Ureter (tissue), 1 donor: ENCODE measurements around the gene TMEM212. TPM values are rescaled to one million over a fixed set of nuclear protein-coding genes. Genes with fewer than 3 reads are reported as not detected.
"Not testable (repeated sequence)": the region's sequence is repeated elsewhere in the genome, so short reads cannot be mapped to it uniquely, and the experiment has no call there.

Source experiments
- DNase-seq: peaks from one replicate; pipeline ENCODE4 v3.0.0-alpha.2; 2020; ENCODE audit warnings: low spot score
- total RNA-seq: library from RNA; stranded (reverse); gene quantifications from one replicate; pipeline ENCODE4 v1.2.4, GENCODE V29; 2023
- donor health status: DM: yes; HTN: yes; CAD: no.

TMEM212 gene
- total RNA-seq, 1 donor from 2014 or later: not detected

- DNase-seq: no peak
These were observed 29.8 kb upstream of the TMEM212 start for GRCh38 chr3:171813278-171813896.

- DNase-seq: no peak
These were observed 29.2 kb upstream of the TMEM212 start for GRCh38 chr3:171813897-171814460.

DNA sequence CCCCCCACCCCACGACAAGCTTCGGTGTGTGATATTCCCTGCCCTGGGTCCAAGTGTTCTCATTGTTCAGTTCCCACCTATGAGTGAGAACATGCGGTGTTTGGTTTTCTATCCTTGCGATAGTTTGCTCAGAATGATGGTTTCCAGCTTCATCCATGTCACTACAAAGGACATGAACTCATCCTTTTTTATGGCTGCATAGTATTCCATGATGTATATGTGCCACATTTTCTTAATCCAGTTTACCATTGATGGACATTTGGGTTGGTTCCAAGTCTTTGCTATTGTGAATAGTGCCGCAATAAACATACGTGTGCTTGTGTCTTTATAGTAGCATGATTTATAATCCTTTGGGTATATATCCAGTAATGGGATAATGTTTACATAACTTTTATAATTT lies 28.5 kb upstream of the TMEM212 start:
- not testable (repeated sequence) for DNase-seq

DNA sequence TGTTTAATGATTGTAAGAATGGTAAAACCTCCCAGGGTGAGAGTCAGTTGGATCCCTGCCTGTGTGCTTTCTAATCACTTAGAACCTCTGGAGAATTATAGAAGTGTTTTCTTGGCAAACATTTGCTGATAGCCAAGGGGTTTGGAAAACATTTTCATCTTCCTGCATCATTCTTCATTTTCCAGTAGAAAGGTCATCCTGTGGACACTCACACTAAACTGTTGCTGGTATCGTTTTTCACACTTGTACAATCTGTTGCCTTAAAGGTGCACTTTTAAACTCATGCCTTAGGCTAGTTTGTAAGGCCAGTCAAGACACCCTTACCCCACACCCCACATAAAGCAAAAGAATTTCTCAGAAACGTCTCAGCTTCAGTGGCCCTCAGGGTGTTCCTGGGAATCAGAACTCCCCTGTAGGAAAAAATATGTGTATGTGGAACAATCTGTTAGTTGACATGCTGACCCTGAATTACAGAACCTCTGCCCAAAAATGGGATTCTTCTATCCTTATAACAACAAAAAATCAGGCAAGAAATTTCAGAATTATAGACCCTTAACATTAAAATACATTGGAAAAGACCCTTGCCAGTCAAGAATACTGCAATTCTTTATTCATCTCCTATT lies 27.1 kb upstream of the TMEM212 start:
- no peak for DNase-seq

DNA sequence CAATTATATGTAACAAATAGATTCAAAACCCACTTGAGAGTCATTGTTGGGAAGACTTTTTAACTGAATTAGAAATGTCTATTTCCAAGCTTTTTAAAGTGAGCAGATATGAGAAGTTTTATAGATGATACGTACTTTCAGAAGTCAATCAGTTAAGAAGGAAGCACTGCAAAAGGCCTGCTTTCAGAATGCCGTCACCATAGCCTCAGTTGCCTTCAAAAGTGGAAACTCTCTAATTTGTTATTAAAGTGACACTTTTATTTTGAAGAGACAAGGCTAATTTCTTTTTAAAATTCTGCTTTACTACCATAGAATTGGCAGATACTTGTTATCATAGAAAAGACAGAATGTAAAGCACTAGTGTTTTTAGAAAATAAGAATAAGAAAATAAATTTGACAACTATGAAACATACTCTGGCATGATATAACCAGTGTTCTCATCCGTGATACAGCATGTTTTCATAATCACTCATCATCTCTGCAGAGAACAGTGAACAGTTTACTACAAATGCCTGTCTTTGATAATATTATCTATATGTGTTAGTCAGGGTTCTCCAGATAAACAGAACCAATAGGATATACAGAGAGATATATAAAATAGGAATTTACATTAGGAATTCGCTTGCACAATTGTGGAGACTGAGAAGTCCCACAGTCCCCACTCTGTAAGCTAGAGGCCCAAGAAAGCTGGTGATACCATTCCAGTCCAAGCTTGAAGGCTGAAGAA lies 25.9 kb upstream of the TMEM212 start:
- no peak for DNase-seq

DNA sequence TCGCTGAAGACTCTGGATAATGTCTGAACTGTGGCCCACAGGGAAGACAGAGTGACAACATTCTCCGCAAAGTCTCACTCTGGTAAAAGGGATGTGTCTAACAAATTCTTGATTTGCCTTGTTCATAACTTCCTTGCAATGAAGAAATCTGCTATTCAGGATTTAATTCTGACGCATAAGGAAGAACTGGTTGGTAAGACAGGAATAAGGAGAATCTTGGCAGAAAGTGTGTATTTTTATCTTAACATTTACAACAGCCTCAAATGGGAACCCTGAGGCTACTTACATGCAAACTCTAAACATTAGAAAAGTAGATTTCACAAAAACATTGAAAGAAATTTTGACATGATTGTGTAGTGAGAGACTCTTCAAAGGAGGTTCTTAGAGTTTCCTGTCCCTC lies 22.1 kb upstream of the TMEM212 start:
- DNase-seq: no peak

- no peak for DNase-seq
These were observed 21.3 kb upstream of the TMEM212 start for GRCh38 chr3:171821778-171822358.

- no peak for DNase-seq
These were observed 20.6 kb upstream of the TMEM212 start for GRCh38 chr3:171822431-171823106.

GRCh38 chr3:171824116-171824515 lies 19.0 kb upstream of the TMEM212 start:
- DNase-seq: no peak

DNA sequence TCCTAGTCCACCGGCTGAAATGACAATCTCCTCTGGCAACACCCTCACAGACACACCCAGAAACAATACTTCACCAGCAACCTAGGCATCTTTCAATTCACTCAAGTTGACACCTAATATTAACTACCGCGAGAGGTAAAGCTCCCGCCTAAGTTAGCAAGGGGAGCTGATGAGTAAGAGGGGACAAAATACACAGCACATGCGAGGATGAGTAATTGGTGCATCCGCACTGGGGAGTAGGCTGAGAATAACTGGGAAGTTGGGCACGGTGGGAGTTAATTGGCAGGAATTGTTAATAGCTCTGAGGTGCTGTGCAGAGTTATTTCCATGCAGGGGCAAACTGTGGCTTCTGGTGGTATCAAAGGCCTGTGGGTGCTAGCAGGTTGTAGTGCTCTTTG lies 18.3 kb upstream of the TMEM212 start:
- no peak for DNase-seq

- no peak for DNase-seq
These were observed 17.8 kb upstream of the TMEM212 start for GRCh38 chr3:171825222-171825828.

- DNase-seq: no peak
These were observed 15.8 kb upstream of the TMEM212 start for GRCh38 chr3:171827385-171827784.

- no peak for DNase-seq
These were observed 15.2 kb upstream of the TMEM212 start for GRCh38 chr3:171827836-171828458.

- no peak for DNase-seq
These were observed 14.0 kb upstream of the TMEM212 start for GRCh38 chr3:171828902-171829770.

GRCh38 chr3:171829841-171830517 lies 13.2 kb upstream of the TMEM212 start:
- DNase-seq: peak; percentile 71

GRCh38 chr3:171830518-171830875 lies 12.7 kb upstream of the TMEM212 start:
- no peak for DNase-seq

DNA sequence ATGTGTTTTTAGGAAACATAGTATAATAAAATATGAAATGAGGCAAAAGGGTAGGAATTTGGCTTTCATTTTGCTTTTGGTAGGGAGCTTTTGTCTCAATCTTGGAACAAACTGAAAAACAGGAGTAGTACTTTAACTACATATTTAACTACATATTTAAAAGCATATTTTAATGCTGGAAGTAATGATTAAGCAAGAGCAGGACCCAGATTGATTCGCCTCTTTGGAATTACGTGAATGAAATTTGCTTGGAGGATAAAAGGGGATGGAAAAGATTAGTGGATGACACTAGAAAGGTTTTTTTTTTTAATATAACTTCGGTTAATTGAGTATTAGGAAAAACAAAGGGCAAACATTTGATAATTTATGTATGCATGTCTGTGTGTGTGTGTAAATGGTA lies 11.2 kb upstream of the TMEM212 start:
- DNase-seq: no peak

- no peak for DNase-seq
These were observed 10.2 kb upstream of the TMEM212 start for GRCh38 chr3:171832989-171833388.

GRCh38 chr3:171833789-171834460 lies 9.2 kb upstream of the TMEM212 start:
- DNase-seq: no peak
